HepG2 (cell line): ENCODE results near the gene CFAP70. TPM values are rescaled to one million over a fixed set of nuclear protein-coding genes. Genes with fewer than 3 reads are reported as not detected.

Experiments
- ASH2L ChIP-seq: fragments of 300-600, 200-600 bp; sonication (generic); IDR thresholded peaks from 2 replicates; pipeline ENCODE4 v1.7.0; 2017; ENCODE audit warnings: low read depth, mild to moderate bottlenecking, moderate library complexity, mixed read lengths, low read length; ENCODE audit not compliant: insufficient read length
- ATF4 ChIP-seq, 2 experiments: fragments of 450-650 bp in 1 of 2; sonication (generic) in 1 of 2; formaldehyde crosslinking; IDR thresholded peaks; 2 replicates each; pipeline versions ENCODE4 v1.5.0 to v1.8.0; 2020 to 2022; ENCODE audit warnings: mild to moderate bottlenecking in 1 of 2, missing genetic modification reagents in 1 of 2
- DZIP1 ChIP-seq: sonication (generic); formaldehyde crosslinking; IDR thresholded peaks from 2 replicates; pipeline ENCODE4 v1.5.0; 2020; ENCODE audit warnings: mild to moderate bottlenecking, missing genetic modification reagents
- ETV5 ChIP-seq: IDR thresholded peaks from 2 replicates; pipeline ENCODE4 v1.6.1; 2018; ENCODE audit warnings: missing biosample characterization, missing genetic modification reagents, inconsistent platforms, borderline replicate concordance
- HES4 ChIP-seq: sonication (generic); formaldehyde crosslinking; IDR thresholded peaks from 2 replicates; pipeline ENCODE4 v1.9.0; 2021; ENCODE audit warnings: mild to moderate bottlenecking, missing genetic modification reagents, borderline replicate concordance
- KLF15 ChIP-seq: sonication (generic); formaldehyde crosslinking; IDR thresholded peaks from 2 replicates; pipeline ENCODE4 v1.8.1; 2023; ENCODE audit warnings: borderline replicate concordance, mild to moderate bottlenecking, inconsistent platforms, missing genetic modification reagents, mixed read lengths
- NFATC3 ChIP-seq: sonication (generic); formaldehyde crosslinking; IDR thresholded peaks from 2 replicates; pipeline ENCODE4 v1.5.1; 2020; ENCODE audit warnings: mild to moderate bottlenecking, missing genetic modification reagents
- NFIB ChIP-seq: sonication (generic); formaldehyde crosslinking; IDR thresholded peaks from 2 replicates; pipeline ENCODE4 v1.9.0; 2021; ENCODE audit warnings: missing genetic modification reagents, mild to moderate bottlenecking, borderline replicate concordance
- PCBP1 ChIP-seq: fragments of 200-400 bp; formaldehyde crosslinking; IDR thresholded peaks from 2 replicates; pipeline ENCODE4 v1.6.1; 2017; ENCODE audit warnings: mild to moderate bottlenecking, low read depth, low read length, borderline replicate concordance
- SNRNP70 ChIP-seq: fragments of 200-400 bp; formaldehyde crosslinking; IDR thresholded peaks from 2 replicates; pipeline ENCODE4 v1.6.1; 2017; ENCODE audit warnings: mild to moderate bottlenecking, low read depth, low read length, moderate library complexity
- THAP7 ChIP-seq: sonication (generic); formaldehyde crosslinking; IDR thresholded peaks from 2 replicates; pipeline ENCODE4 v1.8.1; 2023; ENCODE audit warnings: mild to moderate bottlenecking, missing genetic modification reagents
- TMF1 ChIP-seq: sonication (generic); formaldehyde crosslinking; IDR thresholded peaks from 2 replicates; pipeline ENCODE4 v1.8.1; 2022; ENCODE audit warnings: low read depth, missing genetic modification reagents
- YY1 ChIP-seq: IDR thresholded peaks from 2 replicates; pipeline ENCODE4 v1.6.1; 2011; ENCODE audit warnings: low read length, low read depth, moderate library complexity, mild to moderate bottlenecking; ENCODE audit not compliant: insufficient read depth, insufficient replicate concordance
- ZBTB20 ChIP-seq: sonication (generic); formaldehyde crosslinking; IDR thresholded peaks from 2 replicates; pipeline ENCODE4 v1.8.1; 2023; ENCODE audit warnings: missing genetic modification reagents, low read depth, mild to moderate bottlenecking, borderline replicate concordance
- ZBTB25 ChIP-seq: IDR thresholded peaks from 2 replicates; pipeline ENCODE4 v1.6.1; 2018; ENCODE audit warnings: missing genetic modification reagents
- ZFP62 ChIP-seq: sonication (generic); formaldehyde crosslinking; IDR thresholded peaks from 2 replicates; pipeline ENCODE4 v1.4.0; 2020; ENCODE audit warnings: missing genetic modification reagents
- ZFY ChIP-seq: sonication (generic); formaldehyde crosslinking; IDR thresholded peaks from 2 replicates; pipeline ENCODE4 v1.4.0; 2020; ENCODE audit warnings: missing genetic modification reagents
- ZNF383 ChIP-seq: sonication (generic); formaldehyde crosslinking; IDR thresholded peaks from 2 replicates; pipeline ENCODE4 v1.4.0; 2020; ENCODE audit warnings: missing genetic modification reagents, mild to moderate bottlenecking, borderline replicate concordance
- ZNF431 ChIP-seq: sonication (generic); formaldehyde crosslinking; IDR thresholded peaks from 2 replicates; pipeline ENCODE4 v1.9.0; 2022; ENCODE audit warnings: missing genetic modification reagents, low read depth, mild to moderate bottlenecking, borderline replicate concordance
- ZNF468 ChIP-seq: sonication (generic); formaldehyde crosslinking; IDR thresholded peaks from 2 replicates; pipeline ENCODE4 v1.8.0; 2022; ENCODE audit warnings: mild to moderate bottlenecking, moderate library complexity, missing genetic modification reagents
- ZNF703 ChIP-seq: sonication (generic); formaldehyde crosslinking; IDR thresholded peaks from 2 replicates; pipeline ENCODE4 v1.5.1; 2020; ENCODE audit warnings: missing genetic modification reagents, mild to moderate bottlenecking, moderate library complexity, borderline replicate concordance
- ZNF879 ChIP-seq: sonication (generic); formaldehyde crosslinking; IDR thresholded peaks from 2 replicates; pipeline ENCODE4 v1.8.1; 2023; ENCODE audit warnings: missing genetic modification reagents
- polyA plus RNA-seq, 8 experiments: library from polyadenylated mRNA; depleted of rRNA in 3 of 8; stranded (reverse) in 7 of 8; unstranded in 1 of 8; fragments of >200 nt; fragmentation: Illumina TruSeq in 4 of 8; extraction: Trizol in 4 of 8; gene quantifications; 2 replicates each; pipeline versions ENCODE4 v1.2.1 to v1.2.3, GENCODE V29; 2011 to 2016; ENCODE audit warnings: low read depth in 4 of 8, missing spikeins in 1 of 8, mixed read lengths in 1 of 8; ENCODE audit not compliant: insufficient read depth in 1 of 8
- total RNA-seq, 5 experiments: library from RNA; depleted of rRNA; stranded (reverse); fragments of >200 nt; fragmentation: Illumina TruSeq; extraction: Trizol; gene quantifications; 2 replicates each; pipeline ENCODE4 v1.2.3, GENCODE V29; 2016; ENCODE audit warnings: low read depth in 1 of 5

Gene CFAP70
- total and polyA plus RNA-seq, 2 of the 13 experiments (the other 11 are each of a cell fraction or from before 2014, with no cell fraction given): 0.27 to 0.38 TPM

GRCh38 chr10:73246646-73247508 is 111.8 kb downstream of the CFAP70 start, which contains the start of gene DNAJC9 (continued):
- TF ChIP-seq ZFP62 (no peak), NFIB (CRISPR knock-in tag) (no peak), ZBTB25 (CRISPR knock-in tag) (peak; percentile 66; the same call in 1 of the 2 replicates), PCBP1 (no peak), ASH2L (peak; percentile 84), YY1 (no peak), TMF1 (CRISPR knock-in tag) (no peak; the same call in 1 of the 2 replicates), DZIP1 (CRISPR knock-in tag) (no peak), NFATC3 (CRISPR knock-in tag) (peak; percentile 76; the same call in 1 of the 2 replicates), ZNF383 (CRISPR knock-in tag) (peak; percentile 94), ZBTB20 (CRISPR knock-in tag) (0 out of 2 replicates have a peak, but pooled peaks have one; percentile 36), SNRNP70 (peak; percentile 51; the same call in 1 of the 2 replicates), HES4 (CRISPR knock-in tag) (no peak), ATF4 (CRISPR knock-in tag; IDR thresholded peaks at IDR 0.05) (peak in 1 of 2 experiments; percentile 54; a peak in 1 of 4 replicates), THAP7 (CRISPR knock-in tag) (peak; percentile 84; the same call in 1 of the 2 replicates), ZFY (peak; percentile 85), ZNF431 (CRISPR knock-in tag) (peak; percentile 94; the same call in 1 of the 2 replicates), ZNF468 (CRISPR knock-in tag) (peak; percentile 79; the same call in 1 of the 2 replicates), KLF15 (peak; percentile 30; the same call in 1 of the 2 replicates), ZNF703 (CRISPR knock-in tag) (no peak; the same call in 1 of the 2 replicates), ZNF879 (CRISPR knock-in tag) (peak; percentile 71; the same call in 1 of the 2 replicates), ETV5 (peak; percentile 58; the same call in 1 of the 2 replicates)
